Breast epithelium (tissue), 4 donors: ENCODE data around the gene JUND. TPM values are rescaled to one million over a fixed set of nuclear protein-coding genes. Genes with fewer than 3 reads are reported as not detected.

Experiments used
- DNase-seq, 2 donors: peaks; one replicate each; pipeline ENCODE4 v3.0.0-alpha.2; 2019; ENCODE audit warnings: low spot score in 2 of 2
- H3K27ac ChIP-seq, 2 donors: fragments of 200-600 bp; sonication (generic) in 1 of 2; one replicate each; pipeline ENCODE4 v1.5.1; 2016 to 2019; ENCODE audit warnings: mild to moderate bottlenecking in 1 of 2
- H3K27me3 ChIP-seq, 2 donors: fragments of 200-600 bp; sonication (generic) in 1 of 2; one replicate each; pipeline versions ENCODE4 v1.5.1 to v1.6.0; 2017 to 2019; ENCODE audit warnings: control low read depth in 1 of 2, mild to moderate bottlenecking in 1 of 2
- H3K36me3 ChIP-seq: fragments of 200-600 bp; one replicate; pipeline ENCODE4 v1.5.1; 2019
- H3K4me1 ChIP-seq, 2 donors: fragments of 200-600 bp; sonication (generic); one replicate each; pipeline ENCODE4 v1.5.1; 2016 to 2019; ENCODE audit warnings: control low read depth in 1 of 2
- H3K4me3 ChIP-seq, 3 donors: fragments of 200-600 bp; sonication (generic); 1 replicate in 2 of 3; 2 replicates in 1 of 3; pipeline ENCODE4 v1.5.1; 2016 to 2019; ENCODE audit warnings: mild to moderate bottlenecking in 3 of 3, moderate library complexity in 2 of 3
- H3K9me3 ChIP-seq, 2 donors: fragments of 200-600 bp; sonication (generic) in 1 of 2; one replicate each; pipeline ENCODE4 v1.5.1; 2016 to 2019; ENCODE audit warnings: control low read depth in 1 of 2
- POLR2A ChIP-seq: fragments of 450-650 bp; IDR thresholded peaks from one replicate; pipeline ENCODE4 v1.6.1; 2016; ENCODE audit warnings: antibody characterized with exemption, mild to moderate bottlenecking, moderate library complexity
- POLR2AphosphoS5 ChIP-seq, 3 donors: sonication (generic); formaldehyde crosslinking; IDR thresholded peaks; one replicate each; pipeline ENCODE4 v1.6.1; 2017; ENCODE audit warnings: antibody characterized with exemption in 3 of 3
- intact Hi-C: fragments of 100-400 bp; cut with DNase I; formaldehyde crosslinking; loops from one replicate; pipeline ENCODE4 v1.15.1; 2023; ENCODE audit warnings: low total_unique reads
- total RNA-seq, 3 donors: library from RNA; depleted of rRNA; stranded (reverse); fragments of >200 nt; gene quantifications; one replicate each; pipeline ENCODE4 v1.1.0, GENCODE V29; 2016
- TF ChIP-seq, protein P1 (sequence below), 3 donors: fragments of 450-650 bp; IDR thresholded peaks; one replicate each; pipeline ENCODE4 v1.5.1; 2016 to 2017; ENCODE audit warnings: antibody characterized with exemption in 3 of 3, mild to moderate bottlenecking in 3 of 3, moderate library complexity in 3 of 3

Gene JUND
- 100 to 1,000 TPM; 325 to 833 (median 602) TPM for total RNA-seq

DNA sequence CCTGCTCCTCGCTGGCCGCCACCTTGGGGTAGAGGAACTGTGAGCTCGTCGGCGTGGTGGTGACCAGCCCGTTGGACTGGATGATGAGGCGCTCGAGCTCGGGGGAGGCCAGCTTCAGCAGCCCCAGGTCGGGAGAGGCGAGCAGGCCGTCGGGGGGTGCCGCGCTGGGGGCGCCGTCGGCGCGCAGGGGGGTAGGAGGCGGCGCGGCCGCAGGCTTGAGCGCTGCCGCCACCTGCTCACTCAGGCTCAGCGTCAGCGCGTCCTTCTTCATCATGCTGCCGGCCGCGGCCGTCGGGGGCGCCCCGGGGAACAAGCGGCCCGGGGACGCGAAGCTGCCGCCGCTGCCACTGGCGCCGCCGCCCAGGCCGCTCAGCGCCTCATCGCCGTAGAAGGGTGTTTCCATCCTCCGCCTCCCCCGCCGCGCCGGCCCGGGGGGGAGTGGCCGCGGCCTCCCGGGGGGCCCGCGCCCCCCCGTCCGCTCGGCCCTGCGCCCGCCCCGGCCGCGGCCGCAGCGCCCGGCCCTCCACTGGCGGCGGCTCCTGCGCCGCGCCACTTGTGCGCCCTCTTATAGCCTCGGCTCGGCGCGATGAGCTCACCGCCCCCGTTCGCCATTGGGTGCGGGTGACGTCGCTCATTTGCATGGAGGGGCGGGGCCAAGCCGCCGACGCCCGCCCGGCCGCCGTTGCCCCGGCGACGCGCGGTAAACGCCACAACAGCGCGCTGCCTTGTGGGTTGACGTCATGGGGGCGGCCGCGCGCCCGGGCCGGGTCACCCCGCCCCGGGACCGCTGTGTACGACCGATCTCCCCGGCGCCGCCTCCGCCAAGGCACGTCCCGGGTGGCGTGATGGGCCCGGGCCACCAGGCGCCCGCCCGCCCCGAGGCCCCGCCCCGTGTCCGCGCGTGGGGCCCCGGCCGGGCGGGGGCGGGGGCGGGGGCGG is at the start of gene JUND:
Gene JUND, minus strand, starts transcription at position 541 of the 939 bp plus-strand sequence. Its CDS starts 138 bp downstream, at position 403.
- Histone ChIP-seq H3K36me3 (no peaks in the 10 kb centered on the region), H3K9me3 (no peaks in the 10 kb centered on the region), H3K27ac (peak within 1 kb of the TSS; percentile 100), H3K4me1 (no peaks in the 10 kb centered on the region), H3K27me3 (no peaks in the 10 kb centered on the region), H3K4me3 (peak within 1 kb of the TSS; percentile 95 to 98 (median 97))
- peak; percentile 97 to 99 for DNase-seq
- intact Hi-C loops: loop anchor here (5.0 kb wide), 2 partner anchors 41 to 1619 kb away; partner anchors contain the start of genes LSM4, SMIM7 and TMEM38A
- TF ChIP-seq POLR2AphosphoS5 (IDR thresholded peaks at IDR 0.05): peak; percentile 94 to 98 (median 98)
- peak; percentile 46 for TF ChIP-seq POLR2A
- TF ChIP-seq, protein P1, sequence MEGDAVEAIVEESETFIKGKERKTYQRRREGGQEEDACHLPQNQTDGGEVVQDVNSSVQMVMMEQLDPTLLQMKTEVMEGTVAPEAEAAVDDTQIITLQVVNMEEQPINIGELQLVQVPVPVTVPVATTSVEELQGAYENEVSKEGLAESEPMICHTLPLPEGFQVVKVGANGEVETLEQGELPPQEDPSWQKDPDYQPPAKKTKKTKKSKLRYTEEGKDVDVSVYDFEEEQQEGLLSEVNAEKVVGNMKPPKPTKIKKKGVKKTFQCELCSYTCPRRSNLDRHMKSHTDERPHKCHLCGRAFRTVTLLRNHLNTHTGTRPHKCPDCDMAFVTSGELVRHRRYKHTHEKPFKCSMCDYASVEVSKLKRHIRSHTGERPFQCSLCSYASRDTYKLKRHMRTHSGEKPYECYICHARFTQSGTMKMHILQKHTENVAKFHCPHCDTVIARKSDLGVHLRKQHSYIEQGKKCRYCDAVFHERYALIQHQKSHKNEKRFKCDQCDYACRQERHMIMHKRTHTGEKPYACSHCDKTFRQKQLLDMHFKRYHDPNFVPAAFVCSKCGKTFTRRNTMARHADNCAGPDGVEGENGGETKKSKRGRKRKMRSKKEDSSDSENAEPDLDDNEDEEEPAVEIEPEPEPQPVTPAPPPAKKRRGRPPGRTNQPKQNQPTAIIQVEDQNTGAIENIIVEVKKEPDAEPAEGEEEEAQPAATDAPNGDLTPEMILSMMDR (IDR thresholded peaks at IDR 0.05): peak in 1 of 3 donors; percentile 31

DNA sequence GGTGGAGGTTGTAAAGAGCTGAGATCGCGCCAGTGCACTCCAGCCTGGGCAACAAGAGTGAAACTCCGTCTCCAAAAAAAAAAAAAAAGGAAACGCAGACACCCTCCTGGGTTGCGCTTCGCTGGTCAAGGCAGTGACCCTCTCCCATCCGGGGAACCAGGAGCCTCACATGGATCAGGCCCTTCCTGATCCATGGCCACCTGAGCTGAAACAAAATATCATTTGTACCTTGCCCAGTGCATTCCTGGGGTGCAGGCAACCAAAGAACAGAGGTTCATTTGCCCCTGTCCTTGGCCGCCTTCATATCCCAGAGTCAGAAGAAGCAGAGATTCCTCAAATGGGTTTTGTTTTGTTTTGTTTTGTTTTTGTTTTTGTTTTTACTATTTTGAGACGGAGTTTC is 49.4 kb upstream of the JUND start:
- Histone ChIP-seq H3K36me3 (no peaks in the 10 kb centered on the region), H3K27me3 (no peaks in the 10 kb centered on the region), H3K4me1 (no peaks in the 10 kb centered on the region), H3K27ac (no peak overlapping the region), H3K4me3 (no peak overlapping the region), H3K9me3 (no peaks in the 10 kb centered on the region)
- DNase-seq: no peak
- intact Hi-C loops: no loop called here
- TF ChIP-seq POLR2A (no peak), POLR2AphosphoS5 (IDR thresholded peaks at IDR 0.05) (no peak)
- TF ChIP-seq, protein P1 (IDR thresholded peaks at IDR 0.05): no peak

DNA sequence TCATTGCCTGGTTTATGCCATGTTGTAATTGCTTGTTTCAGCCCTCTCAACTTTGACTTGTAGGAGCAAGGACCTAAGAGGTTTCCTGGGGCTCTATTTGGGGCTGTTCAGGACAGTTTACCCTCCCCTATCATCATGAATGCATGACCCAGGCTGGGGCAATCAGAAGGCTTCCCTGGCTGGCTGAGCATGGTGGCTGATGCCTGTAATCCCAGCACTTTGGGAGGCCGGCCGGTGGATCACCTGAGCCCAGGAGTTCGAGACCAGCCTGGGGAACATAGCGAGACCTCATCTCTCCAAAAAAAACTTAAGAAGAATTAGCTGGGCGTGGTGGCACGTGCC is 47.6 kb upstream of the JUND start:
- Histone ChIP-seq H3K4me3 (peak overlapping the region; percentile 15 to 39 (median 39)), H3K9me3 (no peaks in the 10 kb centered on the region), H3K36me3 (no peaks in the 10 kb centered on the region), H3K27ac (peak overlapping the region; percentile 19 to 65), H3K4me1 (no peaks in the 10 kb centered on the region), H3K27me3 (no peaks in the 10 kb centered on the region)
- intact Hi-C loops: no loop called here
- TF ChIP-seq, protein P1 (IDR thresholded peaks at IDR 0.05): no peak
- TF ChIP-seq POLR2A (no peak), POLR2AphosphoS5 (IDR thresholded peaks at IDR 0.05) (no peak)
- no peak for DNase-seq

DNA sequence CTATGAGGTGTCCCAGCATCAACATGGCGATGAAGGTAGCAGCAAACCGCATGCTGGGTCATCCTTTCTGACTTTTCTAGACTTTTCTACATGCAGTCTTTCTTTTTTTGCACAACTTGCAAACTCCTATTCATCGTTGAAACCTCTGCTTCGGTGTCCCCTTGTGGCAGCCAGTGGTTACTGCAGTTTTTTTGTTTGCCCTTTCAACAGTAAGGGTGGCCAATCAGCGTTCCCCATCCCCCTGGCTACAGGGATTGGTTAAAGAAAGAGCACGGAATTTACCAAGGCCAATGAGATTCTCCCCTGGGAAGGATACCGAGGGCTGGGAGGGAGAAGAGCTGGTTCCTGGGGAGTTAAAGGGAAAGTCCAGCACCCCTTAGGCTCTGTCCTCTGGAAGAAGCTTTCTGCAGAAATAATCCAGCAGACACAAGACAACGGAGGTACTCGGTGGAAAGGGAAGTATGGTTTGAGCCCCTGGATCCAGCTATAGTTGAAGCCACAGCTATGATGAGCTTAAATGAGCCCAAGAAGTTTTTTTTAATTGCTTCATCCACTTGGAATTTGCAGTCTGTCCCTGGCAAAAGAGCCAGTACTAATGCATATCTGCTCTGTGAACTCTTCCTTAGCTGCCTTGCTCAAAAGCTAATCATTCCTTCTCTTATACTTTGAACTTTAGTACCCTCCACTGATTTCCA is 47.1 kb upstream of the JUND start:
- intact Hi-C loops: no loop called here
- Histone ChIP-seq H3K4me1 (no peaks in the 10 kb centered on the region), H3K27ac (peak overlapping the region; percentile 19 to 65), H3K36me3 (no peaks in the 10 kb centered on the region), H3K27me3 (no peaks in the 10 kb centered on the region), H3K4me3 (peak overlapping the region; percentile 15 to 39 (median 39)), H3K9me3 (no peaks in the 10 kb centered on the region)
- DNase-seq: peak; percentile 90 to 96
- TF ChIP-seq POLR2A (no peak), POLR2AphosphoS5 (IDR thresholded peaks at IDR 0.05) (peak; percentile 14 to 56 (median 47))
- TF ChIP-seq, protein P1 (IDR thresholded peaks at IDR 0.05): peak; percentile 99
